Colonic mucosa (tissue), 4 donors: ENCODE data around the gene IL1RL1. TPM values are rescaled to one million over a fixed set of nuclear protein-coding genes. Genes with fewer than 3 reads are reported as not detected.

Experiments
- DNase-seq: peaks from one replicate; pipeline ENCODE4 v3.0.0-alpha.2; 2020
- H3K27ac ChIP-seq: fragments of 200-600 bp; one replicate; pipeline ENCODE4 v1.8.0; 2021
- H3K27me3 ChIP-seq: fragments of 200-600 bp; one replicate; pipeline ENCODE4 v1.8.0; 2021
- H3K36me3 ChIP-seq: fragments of 200-600 bp; one replicate; pipeline ENCODE4 v1.8.0; 2021
- H3K4me1 ChIP-seq: fragments of 200-600 bp; one replicate; pipeline ENCODE4 v1.8.0; 2021; ENCODE audit warnings: mild to moderate bottlenecking
- H3K4me3 ChIP-seq: fragments of 200-600 bp; one replicate; pipeline ENCODE4 v1.8.0; 2021
- H3K9ac ChIP-seq, 2 donors: one replicate each; pipeline ENCODE4 v1.7.0; 2013; ENCODE audit warnings: control low read depth in 2 of 2, low read depth in 2 of 2, low read length in 2 of 2
- H3K9me3 ChIP-seq: fragments of 200-600 bp; one replicate; pipeline ENCODE4 v1.8.0; 2021
- CTCF ChIP-seq: fragments of 200-600 bp; IDR thresholded peaks from one replicate; pipeline ENCODE4 v1.8.0; 2022; ENCODE audit warnings: antibody characterized with exemption, mild to moderate bottlenecking
- intact Hi-C: fragments of 100-400 bp; cut with DNase I; formaldehyde crosslinking; loops from one replicate; pipeline ENCODE4 v1.14.1; 2022
- total RNA-seq, 2 donors: library from RNA; stranded (reverse); fragmentation: NEBNext Ultra II Directional in 1 of 2; extraction: Animal tissue kit (Norgen Biotek cat#: 25700) in 1 of 2; gene quantifications; one replicate each; pipeline ENCODE4 v1.2.1, GENCODE V29; 2021
- donor health status: healthy.
- donor health status: DM: no; HTN: no; CAD: no.
- donor health status: DM: no; HTN: no; CAD: no.

Gene IL1RL1
- total RNA-seq, 2 donors from 2014 or later: 1.2 to 2.1 TPM

- no peak for DNase-seq
- intact Hi-C loops: no loop called here
Measured at GRCh38 chr2:102284611-102285010, 26.8 kb upstream of the IL1RL1 start.

GRCh38 chr2:102285368-102285767 lies 26.0 kb upstream of the IL1RL1 start:
- Histone ChIP-seq H3K36me3 (no peaks in the 10 kb centered on the region), H3K9ac (no peak overlapping the region), H3K4me3 (no peak overlapping the region), H3K27ac (no peak overlapping the region), H3K9me3 (no peaks in the 10 kb centered on the region), H3K27me3 (no peaks in the 10 kb centered on the region), H3K4me1 (no peaks in the 10 kb centered on the region)
- no peak for DNase-seq
- no peak for TF ChIP-seq CTCF
- intact Hi-C loops: no loop called here

More at GRCh38 chr2:102284611-102285010, 26.8 kb upstream of the IL1RL1 start:
- H3K9ac ChIP-seq: no peak overlapping the region
- H3K9me3 ChIP-seq: no peaks in the 10 kb centered on the region
- no peaks in the 10 kb centered on the region for H3K4me1 ChIP-seq
- no peak overlapping the region for H3K27ac ChIP-seq
- H3K36me3 ChIP-seq: no peaks in the 10 kb centered on the region
- H3K27me3 ChIP-seq: no peaks in the 10 kb centered on the region
- TF ChIP-seq CTCF: no peak
- no peak overlapping the region for H3K4me3 ChIP-seq

GRCh38 chr2:102286041-102286440 lies 25.3 kb upstream of the IL1RL1 start:
- no peaks in the 10 kb centered on the region for H3K9me3 ChIP-seq
- H3K9ac ChIP-seq: no peak overlapping the region

GRCh38 chr2:102289129-102289528 lies 22.2 kb upstream of the IL1RL1 start:
- H3K27me3 ChIP-seq: no peaks in the 10 kb centered on the region
- H3K27ac ChIP-seq: no peak overlapping the region
- H3K9ac ChIP-seq: no peak overlapping the region
- no peaks in the 10 kb centered on the region for H3K36me3 ChIP-seq
- intact Hi-C loops: no loop called here
- DNase-seq: no peak
- no peak overlapping the region for H3K4me3 ChIP-seq
- TF ChIP-seq CTCF: no peak
- H3K9me3 ChIP-seq: no peaks in the 10 kb centered on the region
- no peaks in the 10 kb centered on the region for H3K4me1 ChIP-seq

More at GRCh38 chr2:102286041-102286440, 25.3 kb upstream of the IL1RL1 start:
- Histone ChIP-seq H3K27me3 (no peaks in the 10 kb centered on the region), H3K4me3 (no peak overlapping the region), H3K4me1 (no peaks in the 10 kb centered on the region), H3K36me3 (no peaks in the 10 kb centered on the region), H3K27ac (no peak overlapping the region)
- no peak for TF ChIP-seq CTCF
- DNase-seq: no peak
- intact Hi-C loops: no loop called here

GRCh38 chr2:102290594-102290993 lies 20.8 kb upstream of the IL1RL1 start:
- intact Hi-C loops: no loop called here

More at GRCh38 chr2:102290594-102290993, 20.8 kb upstream of the IL1RL1 start:
- no peak for TF ChIP-seq CTCF
- Histone ChIP-seq H3K4me3 (no peak overlapping the region), H3K36me3 (no peaks in the 10 kb centered on the region), H3K9ac (no peak overlapping the region), H3K9me3 (no peaks in the 10 kb centered on the region), H3K4me1 (no peaks in the 10 kb centered on the region), H3K27me3 (no peaks in the 10 kb centered on the region), H3K27ac (no peak overlapping the region)
- DNase-seq: no peak
